ENCODE measurements around the gene FTO.

FTO gene

GRCh38 chr16:54123766-54124165, 419.8 kb downstream of the FTO start:
- FAIRE-seq = no peak

DNA sequence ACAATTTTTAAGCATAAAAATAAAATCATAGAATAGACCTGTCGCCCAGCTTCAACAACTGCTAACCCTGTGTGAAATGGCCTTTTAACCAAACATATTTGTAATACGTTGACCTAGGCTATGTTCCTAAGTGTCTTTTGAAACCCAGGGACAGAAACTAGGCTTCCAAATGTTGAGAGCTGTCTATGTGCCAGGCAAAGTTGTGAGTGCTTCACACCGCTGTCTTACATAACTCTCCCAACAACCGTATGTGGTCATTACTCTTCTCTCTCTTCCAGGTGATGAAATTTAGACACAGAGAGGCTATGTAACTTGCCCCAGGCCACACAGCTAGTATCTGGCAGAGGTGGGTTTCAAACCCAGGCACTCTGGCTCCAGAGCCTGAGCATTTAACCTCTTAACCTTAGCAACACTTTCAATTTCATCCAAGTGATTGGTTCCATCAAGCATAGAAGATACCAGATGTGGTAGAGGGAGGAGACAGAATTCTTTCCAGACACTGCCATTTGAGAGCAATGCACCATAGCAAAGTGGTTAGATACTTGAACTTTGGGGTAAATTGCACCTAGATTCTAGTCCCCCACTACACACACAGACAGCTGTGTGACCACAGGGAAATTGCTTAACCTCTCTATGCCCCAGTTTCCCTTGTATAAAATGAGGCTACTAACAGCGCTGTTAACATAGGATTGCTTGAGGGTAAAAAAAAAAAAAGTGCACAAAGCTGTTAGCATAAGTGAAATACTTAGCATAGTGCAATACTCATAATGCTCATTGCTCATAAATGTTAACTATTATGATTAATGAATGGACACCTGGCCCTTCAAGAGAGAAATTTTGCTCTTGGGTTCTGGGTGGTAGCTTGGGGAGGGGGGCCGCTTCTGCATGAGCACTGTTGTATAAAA, 422.0 kb downstream of the FTO start:
- FAIRE-seq = no peak
- DNase-seq (ENCODE audit: extremely low spot score, insufficient read length, low read depth) = no peak

More at GRCh38 chr16:54123766-54124165, 419.8 kb downstream of the FTO start:
- DNase-seq (ENCODE audit: extremely low spot score, insufficient read length, low read depth) = no peak

DNA sequence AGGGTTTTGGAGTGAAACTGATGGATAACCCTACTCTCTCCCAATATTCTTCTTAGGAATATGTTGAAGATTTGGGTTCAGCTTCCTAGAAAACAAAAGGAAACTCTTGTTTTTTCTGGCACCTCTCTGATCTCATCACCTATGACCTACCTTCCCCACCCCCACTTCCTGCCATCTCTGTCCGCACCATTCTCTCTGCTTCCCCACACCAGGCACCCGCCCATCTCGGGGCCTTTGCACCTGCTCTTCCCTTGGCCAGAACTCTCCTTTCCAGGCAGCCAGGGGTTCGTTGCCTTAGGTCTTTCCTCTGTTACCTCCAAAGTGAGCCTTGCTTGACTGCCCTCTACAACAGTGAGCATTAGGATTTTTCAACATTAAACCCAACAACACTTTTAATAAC, 423.0 kb downstream of the FTO start:
- no peak for FAIRE-seq
- DNase-seq (ENCODE audit: extremely low spot score, insufficient read length, low read depth) = no peak

DNA sequence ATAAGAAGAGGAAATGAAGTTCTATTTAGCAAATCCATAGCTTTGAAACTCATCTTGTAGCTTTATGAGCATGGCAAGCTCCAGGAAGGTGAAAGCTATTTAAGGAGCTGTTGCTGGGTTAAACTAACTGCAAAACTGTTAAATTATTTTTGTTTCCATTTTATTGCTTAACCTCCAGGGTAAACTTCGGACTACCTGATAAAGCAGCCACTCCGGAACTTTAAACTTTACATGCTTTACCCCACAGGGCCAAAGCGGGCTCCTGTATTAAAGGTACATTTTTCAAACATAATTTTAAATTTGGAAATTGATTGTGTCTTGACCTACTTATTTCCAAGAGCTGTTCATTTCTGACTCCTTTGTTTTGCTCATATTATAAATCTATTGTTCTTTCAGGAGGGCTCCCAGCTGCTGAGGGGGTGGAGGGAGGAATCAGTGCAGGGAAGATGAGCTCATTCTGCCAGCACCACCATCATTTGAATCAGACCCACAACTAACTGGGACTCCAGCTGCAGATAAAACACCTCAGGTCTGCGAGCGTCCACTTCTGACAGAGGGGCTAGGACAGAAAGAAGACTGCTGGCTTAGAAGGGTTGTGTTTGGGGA, 424.8 kb downstream of the FTO start:
- DNase-seq (ENCODE audit: extremely low spot score, insufficient read length, low read depth) = no peak
- no peak for FAIRE-seq

DNA sequence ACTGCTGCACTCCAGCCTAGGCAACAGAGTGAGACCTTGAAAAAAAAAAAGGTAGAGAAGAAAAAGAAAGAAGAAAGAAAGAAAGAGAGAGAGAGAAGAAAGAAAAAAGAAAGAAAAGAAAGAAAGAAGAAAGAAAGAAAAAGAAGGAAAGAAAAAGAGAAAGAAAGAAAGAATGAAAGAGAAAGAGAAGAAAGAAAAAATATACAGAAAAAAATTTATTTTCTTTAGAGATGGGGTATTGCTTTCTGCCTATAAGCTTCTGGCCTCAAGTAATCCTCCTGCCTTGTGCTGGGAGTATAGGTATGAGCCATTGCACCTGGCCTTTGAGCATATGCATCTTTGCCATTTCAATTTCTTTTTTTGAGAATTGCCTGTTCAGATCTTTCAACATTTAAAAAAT, 425.9 kb downstream of the FTO start:
- DNase-seq (ENCODE audit: extremely low spot score, insufficient read length, low read depth) (no peak), FAIRE-seq (no peak)

DNA sequence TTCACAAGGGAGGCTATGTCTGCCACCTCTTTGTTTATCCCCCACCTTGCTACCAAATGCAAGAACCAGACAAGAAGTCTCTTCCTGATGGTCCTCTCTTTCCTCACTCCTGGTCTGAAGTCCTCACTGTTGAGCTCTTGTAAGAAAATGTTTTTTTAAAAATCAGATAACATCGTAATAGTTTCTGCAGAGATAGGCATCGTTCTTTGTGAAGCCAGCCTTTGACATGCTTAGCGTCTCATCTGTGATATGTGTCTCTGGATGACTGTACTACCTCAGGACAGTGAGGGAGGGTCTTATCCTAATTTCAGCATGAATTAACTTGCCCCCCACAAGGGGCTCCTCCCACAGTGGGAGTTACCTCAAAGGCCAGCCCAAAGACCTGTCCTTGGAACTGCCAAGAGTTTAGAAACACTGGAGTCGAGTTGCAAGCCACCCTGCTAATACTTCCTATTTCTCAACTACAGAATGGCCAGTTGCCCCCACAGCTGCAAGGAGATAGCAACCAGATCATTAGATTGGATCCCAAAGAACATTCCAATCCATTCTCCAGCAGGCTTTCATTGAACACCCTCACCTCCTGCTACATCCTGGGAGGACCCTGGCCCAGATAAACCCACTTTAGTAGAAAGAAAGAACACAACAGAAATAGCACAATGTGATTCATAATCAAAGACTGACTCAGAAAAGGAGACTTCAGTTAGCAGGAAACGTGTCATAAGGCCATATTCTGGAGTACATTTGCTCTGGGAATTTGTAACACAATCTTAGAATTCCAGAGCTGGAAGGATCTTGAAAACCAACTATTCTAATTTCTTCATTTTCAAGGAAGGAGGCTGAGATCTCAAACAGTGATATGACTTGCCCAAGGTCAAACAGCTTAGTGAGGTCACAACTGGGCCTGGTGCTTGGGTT, 431.7 kb downstream of the FTO start:
- no peak for FAIRE-seq

DNA sequence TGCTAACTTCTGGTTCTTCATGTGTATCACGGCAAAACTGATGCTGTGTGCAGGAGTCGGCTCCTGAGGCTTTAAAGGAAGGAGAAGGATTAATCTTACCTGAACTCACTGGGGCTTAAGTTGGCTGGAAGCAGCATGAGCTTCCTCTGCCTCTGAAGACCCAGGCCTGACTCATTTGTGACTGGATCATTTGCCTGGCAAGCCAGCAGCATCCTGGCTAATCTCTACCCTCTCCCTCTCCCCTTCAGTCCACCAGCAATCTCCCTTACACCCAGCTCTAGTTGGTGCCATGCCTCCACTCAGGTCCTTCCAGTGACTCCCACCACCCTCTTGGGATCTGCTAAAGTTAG, 432.3 kb downstream of the FTO start:
- no peak for FAIRE-seq
- DNase-seq (ENCODE audit: extremely low spot score, insufficient read length, low read depth) = no peak

More for the DNA sequence above, 431.7 kb downstream of the FTO start:
- DNase-seq (ENCODE audit: extremely low spot score, insufficient read length, low read depth) = no peak

- no peak for DNase-seq (ENCODE audit: extremely low spot score, insufficient read length, low read depth)
- no peak for FAIRE-seq
Measured at GRCh38 chr16:54140057-54140787, 436.3 kb downstream of the FTO start.

- FAIRE-seq = no peak
Measured at GRCh38 chr16:54140788-54141136, 436.8 kb downstream of the FTO start.

GRCh38 chr16:54142787-54143186, 438.8 kb downstream of the FTO start:
- no peak for DNase-seq (ENCODE audit: extremely low spot score, insufficient read length, low read depth)
- no peak for FAIRE-seq

More at GRCh38 chr16:54140788-54141136, 436.8 kb downstream of the FTO start:
- DNase-seq (ENCODE audit: extremely low spot score, insufficient read length, low read depth) = no peak

DNA sequence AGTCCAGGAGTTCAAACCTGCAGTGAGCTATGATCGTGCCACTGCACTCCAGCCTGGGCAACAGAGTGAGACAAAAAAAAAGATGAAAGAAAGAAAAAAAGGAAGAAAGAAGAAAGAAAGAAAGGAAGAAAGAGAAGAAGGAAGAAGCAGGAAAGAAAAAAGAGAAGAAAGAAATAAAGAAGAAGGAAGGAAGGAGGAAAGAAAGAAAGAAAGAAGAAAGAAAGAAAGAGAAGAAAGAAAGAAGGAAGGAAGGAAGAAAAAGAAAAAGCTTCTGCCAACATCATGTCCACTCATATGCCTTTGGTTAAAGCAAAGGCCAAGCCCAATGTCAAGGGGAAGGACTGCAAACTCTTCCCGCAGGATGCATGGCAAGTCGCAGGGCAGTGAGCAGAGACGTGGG, 439.5 kb downstream of the FTO start:
- FAIRE-seq = no peak

GRCh38 chr16:54143934-54144571, 440.1 kb downstream of the FTO start:
- no peak for FAIRE-seq
- no peak for DNase-seq (ENCODE audit: extremely low spot score, insufficient read length, low read depth)

More for the DNA sequence above, 439.5 kb downstream of the FTO start:
- no peak for DNase-seq (ENCODE audit: extremely low spot score, insufficient read length, low read depth)

DNA sequence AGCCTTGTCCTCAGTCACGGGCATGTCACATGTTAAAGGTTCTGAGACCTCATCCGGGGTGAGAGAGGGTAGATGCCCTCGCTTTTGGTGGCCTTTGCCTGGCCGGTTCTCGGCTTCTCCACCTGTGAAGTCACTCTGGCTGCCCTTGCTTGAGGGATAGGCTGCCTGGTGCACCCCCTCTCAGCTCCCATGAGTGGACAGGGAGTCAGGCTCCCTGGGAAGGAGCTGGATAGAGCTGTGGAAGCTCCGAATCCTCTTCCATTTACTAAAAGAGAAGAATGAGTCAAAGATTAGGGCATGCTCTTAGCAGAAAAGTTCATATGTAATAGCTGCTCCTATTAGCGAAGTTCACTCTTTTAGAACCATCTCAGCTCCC, 440.6 kb downstream of the FTO start:
- no peak for DNase-seq (ENCODE audit: extremely low spot score, insufficient read length, low read depth)
- FAIRE-seq = no peak

DNA sequence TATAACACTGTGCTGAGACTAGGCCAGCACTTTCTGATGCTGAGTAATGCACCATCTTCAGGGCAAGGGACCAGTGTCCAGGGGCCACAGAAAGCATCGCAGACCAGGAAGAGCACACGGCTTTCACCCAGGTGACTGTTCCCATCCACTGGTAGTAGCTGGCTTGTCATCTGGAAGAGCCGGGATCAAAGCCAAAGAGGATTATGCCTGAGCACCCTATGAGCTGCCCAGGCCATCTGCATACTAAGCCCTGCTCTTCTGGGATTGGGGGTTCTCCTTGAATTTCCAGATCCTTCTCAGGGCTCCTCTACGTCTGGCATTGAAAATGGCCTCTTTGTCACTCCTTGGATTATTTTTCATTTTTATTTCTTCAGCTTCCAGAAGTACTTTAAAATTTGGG, 441.9 kb downstream of the FTO start:
- no peak for DNase-seq (ENCODE audit: extremely low spot score, insufficient read length, low read depth)
- FAIRE-seq = no peak

- no peak for FAIRE-seq
Measured at GRCh38 chr16:54148974-54149373, 445.0 kb downstream of the FTO start.

GRCh38 chr16:54150861-54151260, 446.9 kb downstream of the FTO start:
- FAIRE-seq (no peak), DNase-seq (ENCODE audit: extremely low spot score, insufficient read length, low read depth) (no peak)

More at GRCh38 chr16:54148974-54149373, 445.0 kb downstream of the FTO start:
- no peak for DNase-seq (ENCODE audit: extremely low spot score, insufficient read length, low read depth)

DNA sequence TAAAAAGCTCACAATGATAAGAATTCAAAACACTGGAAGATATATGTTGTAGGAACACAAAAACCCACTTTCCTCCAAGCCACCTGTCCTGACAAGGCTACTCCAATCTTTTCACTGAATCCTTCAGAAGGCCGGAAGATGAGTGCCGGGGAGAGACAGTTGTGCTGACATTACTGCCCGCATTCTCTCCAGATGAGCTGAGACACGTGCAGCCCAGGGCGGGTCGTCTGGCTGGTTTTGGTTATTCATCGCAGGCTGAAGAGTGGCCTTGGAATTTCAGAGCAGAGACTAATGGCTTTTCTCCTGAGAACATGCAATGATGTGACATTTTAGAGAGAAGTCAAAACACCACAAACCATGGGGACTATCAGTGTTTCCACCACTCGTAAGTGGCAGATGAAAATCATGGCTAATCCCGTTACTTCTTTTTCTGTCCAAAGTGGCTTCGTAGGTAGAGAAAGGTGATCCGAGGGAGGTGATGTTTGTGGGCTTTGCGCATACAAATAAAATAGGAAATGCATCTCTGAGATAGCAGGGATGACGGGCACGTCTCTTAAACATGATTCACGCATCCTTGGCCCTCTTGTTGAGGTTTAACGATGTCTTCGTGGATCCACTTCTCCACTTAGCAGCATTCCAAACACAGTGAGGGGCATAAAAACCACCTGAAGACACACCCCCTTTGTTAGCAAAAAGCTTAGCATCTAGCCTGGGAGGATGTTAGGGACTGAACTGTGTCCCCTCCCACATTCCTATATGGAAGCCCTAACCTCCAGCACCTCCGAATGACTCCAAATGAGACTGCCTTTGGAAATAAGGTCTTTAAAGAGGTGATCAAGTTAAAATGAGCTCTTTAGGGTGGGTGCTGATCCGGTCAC, 448.6 kb downstream of the FTO start:
- no peak for DNase-seq (ENCODE audit: extremely low spot score, insufficient read length, low read depth)
- no peak for FAIRE-seq

DNA sequence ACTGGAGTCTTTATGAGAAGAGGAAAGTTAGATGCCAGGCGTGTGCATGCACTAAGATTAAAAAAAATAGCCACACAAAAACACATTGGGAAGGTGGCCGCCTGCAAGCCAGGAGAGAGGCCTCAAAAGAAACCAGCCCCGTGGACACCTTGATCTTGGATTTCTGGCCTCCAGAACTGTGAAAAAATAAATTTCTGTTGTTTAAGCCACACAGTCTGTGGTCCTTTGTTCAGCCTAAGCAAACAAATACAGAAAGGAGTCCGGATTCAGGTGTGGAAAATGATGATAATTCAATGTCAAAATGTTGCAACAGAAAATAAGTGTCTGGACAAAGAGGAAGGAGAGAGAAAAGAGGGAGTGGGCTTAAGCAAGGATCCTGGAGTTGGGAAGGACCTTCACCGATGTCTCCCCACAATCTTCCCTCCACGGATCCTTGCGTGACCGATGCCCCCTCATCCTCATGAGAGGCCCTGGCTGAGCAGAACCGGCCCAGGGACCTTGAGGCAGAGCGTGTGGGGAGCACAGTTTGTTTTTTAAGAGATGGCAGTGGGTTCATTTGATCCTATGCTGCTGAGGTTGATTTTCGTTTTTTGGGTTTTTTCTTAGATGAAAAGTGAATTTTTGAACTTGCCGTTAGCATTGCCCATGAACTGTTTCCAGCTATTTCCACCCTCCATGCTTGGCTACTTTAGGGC, 449.4 kb downstream of the FTO start:
- DNase-seq (ENCODE audit: extremely low spot score, insufficient read length, low read depth) (no peak), FAIRE-seq (no peak)
